Adrenal gland (tissue), 5 donors: Measurements from ENCODE around the gene CD300LB.
"Not testable (repeated sequence)": the region's sequence is repeated elsewhere in the genome, so short reads cannot be mapped to it uniquely, and the experiment has no call there.

Experiments
- CTCF ChIP-seq, 6 experiments: fragments of 450-650 bp in 4 of 6; fragments of 200-600 bp in 2 of 6; sonication (generic) in 1 of 6; IDR thresholded peaks; 1 replicate in 5 of 6; 2 replicates in 1 of 6; pipeline versions ENCODE4 v1.5.1 to v1.8.0; 2016 to 2021; ENCODE audit warnings: antibody characterized with exemption in 6 of 6, mild to moderate bottlenecking in 2 of 6, moderate library complexity in 1 of 6
- POLR2A ChIP-seq, 2 donors: fragments of 450-650 bp; IDR thresholded peaks; one replicate each; pipeline ENCODE4 v1.6.1; 2017; ENCODE audit warnings: antibody characterized with exemption in 2 of 2, mild to moderate bottlenecking in 2 of 2, moderate library complexity in 1 of 2
- donor health status: DM: no; HTN: no; CAD: no.

DNA sequence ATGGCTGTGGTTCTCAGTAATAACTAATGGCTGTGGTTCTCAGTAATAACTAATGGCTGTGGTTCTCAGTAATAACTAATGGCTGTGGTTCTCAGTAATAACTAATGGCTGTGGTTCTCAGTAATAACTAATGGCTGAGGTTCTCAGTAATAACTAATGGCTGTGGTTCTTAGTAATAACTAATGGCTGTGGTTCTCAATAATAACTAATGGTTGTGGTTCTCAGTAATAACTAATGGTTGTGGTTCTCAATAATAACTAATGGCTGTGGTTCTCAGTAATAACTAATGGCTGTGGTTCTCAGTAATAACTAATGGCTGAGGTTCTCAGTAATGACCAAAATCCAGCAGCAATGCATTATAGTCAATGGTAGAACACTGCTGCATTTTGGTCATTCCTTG is 42.4 kb upstream of the CD300LB start:
- TF ChIP-seq CTCF, POLR2A (IDR thresholded peaks at IDR 0.05): not testable (repeated sequence)
